GM12892 (cell line): ENCODE results near the gene NKAIN2.

ENCODE experiments used
- POLR2A ChIP-seq: IDR thresholded peaks from 2 replicates; pipeline ENCODE4 v1.6.1; 2011; ENCODE audit warnings: low read depth, low read length, control low read depth
- POLR2AphosphoS5 ChIP-seq: IDR thresholded peaks from 2 replicates; pipeline ENCODE4 v1.6.1; 2011; ENCODE audit warnings: low read depth, low read length, control low read depth
- TAF1 ChIP-seq: IDR thresholded peaks from 2 replicates; pipeline ENCODE4 v1.6.1; 2011; ENCODE audit warnings: low read depth, mild to moderate bottlenecking, control low read depth, low read length, borderline replicate concordance

- TF ChIP-seq TAF1, result no peak
- no peak for TF ChIP-seq POLR2A
- no peak for TF ChIP-seq POLR2AphosphoS5
These were observed 920.0 kb downstream of the NKAIN2 start for GRCh38 chr6:124723671-124724070.
